ENCODE measurements around the gene POU2AF3.

GRCh38 chr11:111299101-111300026 lies 1.0 kb downstream of the POU2AF3 start:
- TF ChIP-seq CTCF (IDR thresholded peaks at IDR 0.05) = peak; percentile 60 to 68 (median 62)
- no peak for TF ChIP-seq POLR2A (IDR thresholded peaks at IDR 0.05)
